Activated T-cell treated with anti-CD3 and anti-CD28 coated beads for 1 hour (primary cell): ENCODE data around the gene GJC2.

Experiments used
- DNase-seq: peaks from one replicate; pipeline ENCODE4 v3.0.0-alpha.2; 2020; ENCODE audit warnings: low read depth

GJC2 gene

DNA sequence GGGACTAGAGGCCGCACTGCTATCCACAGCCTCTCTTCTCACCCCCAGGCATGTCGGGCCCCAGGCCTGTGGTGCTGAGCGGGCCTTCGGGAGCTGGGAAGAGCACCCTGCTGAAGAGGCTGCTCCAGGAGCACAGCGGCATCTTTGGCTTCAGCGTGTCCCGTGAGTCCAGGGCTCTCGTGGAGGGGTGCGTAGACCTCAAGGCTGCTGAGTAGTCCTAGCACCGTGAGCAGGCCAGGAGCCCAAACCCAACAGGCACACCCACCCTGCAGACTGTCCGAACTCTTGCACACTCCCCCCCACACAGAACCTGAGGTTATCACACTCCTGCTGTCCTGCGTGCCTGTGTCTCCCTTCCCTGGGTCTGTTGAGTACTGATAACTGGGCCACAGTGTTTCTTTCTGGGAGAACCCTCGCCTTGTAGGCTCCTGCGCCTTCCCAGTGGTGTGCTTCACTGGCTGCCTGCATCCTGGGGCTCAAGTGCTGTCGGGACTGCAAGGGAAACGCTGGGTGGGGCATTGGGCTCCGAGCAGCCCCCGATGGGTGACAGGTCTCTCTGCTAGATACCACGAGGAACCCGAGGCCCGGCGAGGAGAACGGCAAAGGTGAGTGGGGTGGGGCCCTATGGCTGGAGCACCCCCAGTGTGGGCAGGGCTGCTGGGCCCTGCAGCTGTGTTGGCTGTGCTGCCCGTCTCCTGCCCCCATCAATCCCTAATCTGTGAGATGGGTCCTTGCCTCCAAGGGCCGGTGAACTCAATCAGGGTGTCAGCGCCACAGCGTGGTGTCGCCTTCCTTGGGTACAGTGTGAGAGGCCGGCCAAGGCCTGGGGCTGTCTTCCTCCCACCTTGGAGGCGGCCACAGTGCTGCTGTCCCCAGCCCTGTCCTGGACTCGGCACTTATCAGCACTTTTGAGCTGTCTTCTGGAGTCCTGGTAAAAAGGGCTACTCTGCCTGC is 4.0 kb upstream of the GJC2 start:
- DNase-seq = no peak

DNA sequence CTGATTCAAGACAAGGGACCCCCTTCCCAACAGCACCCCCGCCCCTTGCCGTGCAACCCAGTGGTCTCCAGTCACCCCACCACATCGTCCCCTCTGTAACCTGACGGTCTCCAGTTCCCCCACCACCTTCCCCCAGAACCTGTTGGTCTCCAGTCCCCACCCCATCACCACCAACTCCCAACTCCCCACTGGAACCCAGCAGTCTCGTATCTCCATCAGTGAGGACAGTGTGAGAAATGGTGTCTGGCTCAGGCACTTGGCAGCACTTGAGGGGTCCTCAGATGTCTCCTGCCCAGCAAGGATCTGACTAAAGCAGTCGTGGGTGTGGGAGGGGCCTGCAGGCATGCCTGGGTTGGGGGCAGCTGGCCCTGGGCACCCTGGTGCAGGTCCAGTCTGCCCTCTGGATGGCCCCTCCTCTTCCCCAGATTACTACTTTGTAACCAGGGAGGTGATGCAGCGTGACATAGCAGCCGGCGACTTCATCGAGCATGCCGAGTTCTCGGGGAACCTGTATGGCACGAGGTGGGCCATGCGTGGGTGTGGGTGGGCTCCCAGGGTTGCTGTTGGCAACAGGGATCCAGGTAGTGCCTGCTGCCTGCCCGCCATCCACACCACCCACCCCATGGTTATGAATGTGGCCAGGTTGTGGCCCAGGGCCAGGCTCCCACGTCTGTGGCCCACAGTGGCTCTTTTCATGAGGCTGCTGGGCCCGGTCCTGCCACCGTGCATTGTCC is 3.1 kb upstream of the GJC2 start:
- DNase-seq = no peak

- no peak for DNase-seq
These were observed 2.5 kb upstream of the GJC2 start for GRCh38 chr1:228147151-228147693.

DNA sequence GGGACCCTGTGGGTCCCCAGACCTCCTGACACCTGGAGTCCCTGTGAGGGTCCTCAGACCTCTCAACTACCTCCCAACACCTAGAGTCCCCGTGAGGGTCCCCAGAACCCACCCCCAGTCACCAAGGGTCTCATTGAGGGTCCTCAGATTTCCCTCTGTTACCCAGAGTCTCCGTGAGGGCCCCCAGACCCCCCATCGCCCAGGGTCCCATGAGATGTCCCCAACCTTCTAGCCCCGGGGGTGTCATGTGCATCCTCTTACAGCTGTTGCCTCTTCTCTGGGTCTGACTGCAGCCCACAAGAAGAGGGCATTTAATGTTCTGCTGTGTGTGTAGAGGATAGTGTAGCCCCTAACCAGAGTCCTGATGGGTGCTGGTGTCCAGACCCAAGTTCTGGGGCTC is 2.0 kb upstream of the GJC2 start:
- DNase-seq = no peak

GRCh38 chr1:228148196-228148861 is 1.4 kb upstream of the GJC2 start:
- DNase-seq = no peak

DNA sequence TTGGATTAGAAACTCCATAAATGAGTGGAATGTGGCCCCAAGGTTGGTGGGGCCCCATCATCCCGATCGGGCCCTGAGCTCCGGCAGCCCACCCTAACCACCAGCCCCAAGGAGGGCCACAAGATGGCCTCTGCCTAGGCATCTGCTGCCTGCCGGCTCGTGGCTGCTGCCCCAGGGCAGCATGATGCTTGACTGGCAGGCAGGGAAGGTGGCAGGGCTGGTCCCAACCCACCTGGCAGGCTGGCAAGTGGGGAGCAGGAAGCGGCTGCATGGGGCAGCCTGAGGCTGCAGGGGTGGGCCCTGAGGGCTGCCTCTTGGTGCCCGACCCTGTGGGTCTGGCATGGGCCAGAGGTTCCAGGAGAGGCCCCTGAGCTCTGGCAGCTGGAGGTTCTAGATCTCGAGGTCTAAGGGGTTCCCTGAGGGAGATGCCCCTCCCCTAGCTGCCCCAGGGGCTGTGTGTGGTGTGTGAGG is 760 bp upstream of the GJC2 start:
- DNase-seq = no peak

GRCh38 chr1:228150120-228150460 is 360 bp downstream of the GJC2 start:
- no peak for DNase-seq

DNA sequence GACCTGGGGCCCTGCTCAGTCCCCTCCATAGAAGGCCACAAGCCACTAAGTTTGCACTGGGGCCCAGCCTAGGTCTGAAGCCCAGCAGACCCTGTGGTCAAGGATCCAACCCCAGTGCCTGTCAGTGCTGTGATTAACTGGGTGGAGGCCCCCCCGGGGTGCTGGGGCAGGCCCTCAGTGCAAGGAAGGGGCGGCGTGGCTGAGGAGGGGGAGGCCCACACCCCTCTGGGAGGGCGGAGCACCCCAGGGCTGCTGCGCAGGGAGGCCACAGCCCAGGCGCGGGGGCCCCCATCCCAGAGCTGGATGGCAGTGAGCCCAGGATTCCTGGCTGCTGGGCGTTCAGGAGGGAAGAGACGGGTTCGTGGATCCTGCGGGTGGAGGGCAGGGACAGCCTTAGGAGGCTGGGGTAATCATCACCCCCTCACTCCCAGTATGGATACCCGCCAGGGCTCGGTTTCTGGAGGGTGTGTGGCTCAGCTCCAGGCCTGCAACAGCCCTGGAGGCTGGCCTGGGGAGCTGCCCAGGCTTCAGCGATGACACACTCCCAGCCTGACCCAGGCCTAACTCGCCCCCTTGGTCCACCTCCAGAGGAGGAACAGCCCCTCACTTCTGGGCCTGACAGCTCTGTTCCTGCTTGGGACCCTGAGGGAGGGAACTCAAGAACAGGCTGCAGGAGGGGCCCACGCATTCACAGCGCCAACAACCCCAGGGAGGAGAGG is 890 bp downstream of the GJC2 start:
- DNase-seq = no peak

GRCh38 chr1:228151180-228151925 is 1.6 kb downstream of the GJC2 start:
- DNase-seq = no peak

- no peak for DNase-seq
These were observed 2.6 kb downstream of the GJC2 start for GRCh38 chr1:228152097-228152917.

GRCh38 chr1:228152918-228153258 is 3.2 kb downstream of the GJC2 start:
- no peak for DNase-seq

GRCh38 chr1:228154021-228154669 is 4.4 kb downstream of the GJC2 start:
- no peak for DNase-seq

DNA sequence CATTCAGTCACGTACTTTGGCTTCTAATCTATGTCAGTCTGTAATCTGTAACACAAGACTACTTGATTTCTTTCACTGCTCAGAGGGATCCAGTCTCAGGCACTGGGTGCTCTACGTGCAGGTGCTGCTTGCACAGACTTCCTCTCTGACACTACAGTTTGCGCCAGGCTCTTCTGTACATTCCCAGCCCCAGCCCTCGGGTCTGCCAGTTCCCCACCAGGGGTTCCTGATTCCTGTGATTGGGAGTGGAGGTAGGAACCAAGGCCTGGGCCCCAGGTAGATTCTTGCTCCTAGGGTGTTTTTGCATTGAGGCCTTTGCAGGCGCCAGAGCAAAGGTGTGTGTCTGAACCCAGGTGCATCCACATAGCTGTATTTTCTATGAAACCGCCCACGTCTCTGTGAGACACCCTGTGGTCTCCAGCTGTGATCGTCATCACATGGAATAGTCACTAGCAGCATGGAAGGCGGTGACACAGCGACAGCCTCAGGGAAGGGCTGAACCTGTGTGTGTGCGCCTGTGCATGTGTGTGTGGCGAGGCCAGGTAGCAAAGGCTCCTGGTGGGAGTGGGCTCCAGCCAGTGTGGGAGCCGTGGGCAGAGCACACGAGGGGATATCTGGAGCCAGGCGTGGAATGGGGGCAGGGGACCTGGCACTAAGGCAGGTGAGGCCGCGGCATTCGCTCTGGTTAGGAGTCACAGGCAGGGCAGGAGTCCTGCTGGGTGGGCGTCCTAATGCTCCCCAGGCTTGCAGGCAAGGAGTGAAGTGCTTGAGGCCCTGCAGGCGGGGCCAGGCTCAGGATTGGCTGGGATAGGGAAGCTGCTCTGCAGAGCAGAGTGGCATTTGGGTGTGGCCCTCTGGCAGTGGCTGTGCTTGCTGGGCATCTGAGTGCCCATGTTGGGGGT is 5.2 kb downstream of the GJC2 start:
- no peak for DNase-seq

GRCh38 chr1:228155596-228156514 is 6.1 kb downstream of the GJC2 start:
- no peak for DNase-seq

GRCh38 chr1:228156515-228156881 is 6.8 kb downstream of the GJC2 start:
- no peak for DNase-seq

DNA sequence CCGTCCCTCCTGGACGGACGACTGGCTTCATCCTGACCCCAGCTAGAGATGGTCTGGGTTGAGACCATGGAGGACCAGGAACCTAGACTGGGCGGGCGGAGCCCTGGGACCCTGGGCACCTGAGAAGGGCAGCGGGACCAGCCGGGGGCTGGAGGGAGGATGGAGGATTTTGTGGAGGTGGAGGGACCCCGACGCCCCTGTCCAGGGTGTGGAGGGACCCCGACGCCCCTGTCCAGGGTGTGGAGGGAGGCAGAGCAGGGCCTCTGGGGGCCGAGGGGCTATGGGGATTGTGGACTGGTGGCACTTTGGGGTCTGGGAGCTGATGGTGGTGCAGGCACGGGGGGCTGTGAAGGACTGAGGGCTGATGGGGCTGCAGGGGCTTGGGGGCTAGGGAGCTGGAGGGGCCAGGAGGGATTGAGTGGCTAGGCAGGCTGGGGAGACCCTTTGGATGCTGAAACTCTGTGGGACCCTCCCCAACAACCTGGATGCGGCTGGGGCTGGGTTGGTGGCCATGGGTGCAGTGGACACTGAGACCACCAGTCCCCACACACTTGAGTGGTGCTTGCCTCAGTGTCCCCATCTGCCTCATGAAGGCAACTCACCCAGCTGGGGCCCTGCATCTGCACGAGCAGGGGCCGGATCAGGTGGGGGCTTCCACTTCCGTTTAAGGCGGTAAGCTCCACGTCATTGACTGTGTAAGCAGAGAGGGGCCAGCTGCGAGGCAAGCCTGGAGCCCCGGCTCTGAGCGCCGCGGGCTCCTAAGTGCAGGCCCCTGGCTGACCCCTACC is 7.4 kb downstream of the GJC2 start:
- DNase-seq = no peak

GRCh38 chr1:228157729-228158126 is 8.0 kb downstream of the GJC2 start:
- DNase-seq = no peak
